ENCODE data around the gene ARHGAP22.

ARHGAP22 gene

DNA sequence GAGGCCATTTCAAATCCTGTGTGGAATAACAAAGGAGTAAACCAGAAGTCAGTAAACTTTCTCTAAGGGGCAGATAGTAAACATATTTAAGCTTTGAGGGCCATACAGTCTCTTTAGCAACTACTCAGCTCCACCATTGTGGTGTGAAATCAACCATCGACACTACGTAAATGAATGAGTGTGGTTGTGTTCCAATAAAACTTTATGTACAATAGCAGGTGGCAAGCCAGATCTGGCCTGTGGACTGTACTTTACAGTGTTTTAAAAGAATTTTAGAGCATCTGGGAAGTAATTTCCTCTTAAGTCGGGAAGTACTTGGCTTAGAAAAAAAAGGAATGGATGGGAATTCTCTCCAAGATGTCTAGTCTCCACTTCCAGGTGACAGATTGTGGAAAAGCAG is 71.3 kb downstream of the ARHGAP22 start:
- no peak for DNase-seq (ENCODE audit: low read depth)

- DNase-seq (ENCODE audit: low read depth): no peak
Observed at GRCh38 chr10:48531486-48531885, 73.4 kb downstream of the ARHGAP22 start.

DNA sequence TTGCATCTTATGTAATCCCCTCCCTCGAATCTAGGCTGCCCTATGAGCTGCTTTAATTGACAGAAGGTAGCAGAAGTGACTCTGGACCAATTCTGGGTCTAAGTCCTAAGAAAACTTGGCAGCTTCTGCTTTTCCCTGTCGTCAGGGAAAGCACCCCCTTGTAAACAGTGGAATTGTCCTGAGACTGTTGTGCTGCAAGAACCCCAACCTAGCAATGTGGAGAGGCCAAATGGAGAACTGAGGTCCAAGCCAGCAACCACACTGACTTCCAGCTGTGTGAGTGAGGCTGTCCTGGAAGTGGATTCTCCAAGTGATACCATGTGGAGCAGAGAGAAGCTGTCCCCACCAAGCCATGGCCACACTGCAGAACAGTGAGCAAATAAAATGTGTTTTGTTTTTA is 75.5 kb downstream of the ARHGAP22 start:
- DNase-seq (ENCODE audit: low read depth): no peak

DNA sequence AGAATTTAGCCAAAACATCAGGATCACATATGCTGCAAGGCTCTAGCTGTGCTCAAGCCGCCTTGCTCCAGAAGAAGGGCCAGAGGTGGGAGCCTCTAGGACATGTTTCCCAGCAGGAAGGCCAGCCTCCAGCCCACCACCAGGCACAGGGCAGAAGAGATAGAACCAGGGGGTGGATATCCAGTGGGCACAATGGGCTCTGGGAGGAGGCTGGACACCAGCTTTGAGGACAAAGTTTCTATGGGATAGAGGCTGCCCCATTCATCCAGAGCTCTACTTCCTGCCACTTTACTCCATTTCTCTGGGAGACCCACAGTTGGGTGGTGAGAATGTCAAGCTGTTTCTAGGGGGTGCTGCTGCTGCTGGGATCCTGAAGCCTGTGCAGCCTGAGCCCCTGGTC is 77.1 kb downstream of the ARHGAP22 start:
- no peak for DNase-seq (ENCODE audit: low read depth)

GRCh38 chr10:48526846-48527505 is 77.9 kb downstream of the ARHGAP22 start:
- no peak for DNase-seq (ENCODE audit: low read depth)

- peak; percentile 86 for DNase-seq (ENCODE audit: low read depth)
Observed at GRCh38 chr10:48526011-48526821, 78.7 kb downstream of the ARHGAP22 start.

- no peak for DNase-seq (ENCODE audit: low read depth)
Observed at GRCh38 chr10:48525113-48525512, 79.8 kb downstream of the ARHGAP22 start.

GRCh38 chr10:48523820-48524758 is 80.8 kb downstream of the ARHGAP22 start:
- no peak for DNase-seq (ENCODE audit: low read depth)

DNA sequence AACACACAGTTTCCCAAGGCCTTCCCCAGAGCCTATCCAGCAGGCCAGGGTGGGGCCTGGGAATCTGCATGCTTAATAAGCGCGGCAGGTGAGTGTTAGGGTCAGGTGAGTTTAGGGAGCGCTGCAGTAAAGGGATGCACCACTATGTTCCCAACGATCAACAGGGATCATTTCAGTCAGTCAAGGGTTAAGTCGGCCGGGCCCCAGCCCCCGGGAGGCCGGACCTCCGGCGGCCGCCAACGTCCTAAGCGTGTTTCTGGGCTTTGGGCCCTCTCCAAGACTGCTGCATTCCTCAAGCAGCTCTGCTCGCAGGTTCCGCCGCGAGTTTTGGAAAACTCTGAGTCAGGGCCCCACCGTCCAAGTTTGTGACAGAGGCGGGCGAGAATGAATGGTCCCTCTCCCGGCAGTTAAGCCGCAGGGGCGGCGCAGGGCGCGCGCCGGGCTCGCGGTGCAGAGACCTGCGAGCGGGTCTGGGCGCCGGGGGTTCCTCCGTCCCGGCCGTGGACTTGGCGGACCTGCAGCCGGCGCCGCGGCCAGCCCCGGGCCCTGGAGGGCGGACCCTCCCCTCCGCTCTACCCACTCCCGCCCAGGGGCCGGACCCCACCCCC is 81.6 kb downstream of the ARHGAP22 start:
- peak; percentile 68 for DNase-seq (ENCODE audit: low read depth)

DNA sequence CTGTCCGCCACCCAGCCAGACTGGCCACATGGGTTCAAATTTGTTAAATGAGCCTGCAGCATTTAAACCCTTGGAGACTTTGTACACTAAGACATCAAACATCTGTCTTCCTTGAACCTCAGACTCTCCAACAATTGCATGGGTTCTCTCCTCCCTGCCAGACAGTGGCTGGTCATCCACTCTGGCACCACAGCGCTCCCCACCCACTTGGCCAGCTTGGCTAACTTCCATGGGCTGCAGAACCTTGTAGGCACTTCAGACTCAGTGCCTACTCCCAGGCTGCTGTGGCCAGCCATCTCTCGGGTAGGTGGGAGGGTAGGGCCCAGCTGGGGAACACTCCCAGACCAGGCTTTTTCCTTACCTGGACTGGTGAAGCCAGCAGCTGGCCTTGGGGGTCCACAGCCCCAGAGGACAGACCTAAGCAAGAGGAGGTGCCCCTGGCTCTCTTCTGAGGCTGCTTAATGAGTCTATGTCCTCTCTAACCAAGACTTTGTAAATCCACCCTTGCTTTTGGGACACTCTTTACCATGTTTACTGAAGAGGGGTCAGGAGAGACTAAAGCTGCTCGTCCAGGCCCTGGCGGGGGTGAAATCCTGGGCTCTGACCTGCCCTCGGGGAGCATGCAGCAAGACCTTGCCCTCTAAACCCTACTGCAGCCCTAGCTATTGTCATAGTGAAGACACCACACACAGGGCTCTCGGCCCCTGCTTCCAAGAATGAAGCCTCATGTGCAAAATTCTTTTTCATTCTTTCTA is 82.7 kb downstream of the ARHGAP22 start:
- no peak for DNase-seq (ENCODE audit: low read depth)

GRCh38 chr10:48520594-48520993 is 84.3 kb downstream of the ARHGAP22 start:
- DNase-seq (ENCODE audit: low read depth): no peak

DNA sequence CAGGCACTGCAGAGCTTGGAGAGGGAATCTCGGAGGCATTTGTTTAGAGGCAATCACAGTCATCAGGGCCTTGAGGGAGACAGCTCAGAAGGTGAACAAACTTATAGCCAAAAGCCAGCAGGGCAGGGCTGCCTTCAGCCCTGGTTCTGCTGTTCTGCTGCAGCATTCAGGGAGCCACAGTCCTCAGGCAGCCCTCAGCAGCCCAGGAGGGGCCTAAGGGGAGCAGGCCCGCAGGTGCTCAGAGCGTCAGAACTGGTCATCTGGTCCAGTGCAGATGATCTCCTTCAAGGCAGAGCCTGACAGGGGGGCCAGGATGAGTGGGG is 84.7 kb downstream of the ARHGAP22 start:
- DNase-seq (ENCODE audit: low read depth): no peak

DNA sequence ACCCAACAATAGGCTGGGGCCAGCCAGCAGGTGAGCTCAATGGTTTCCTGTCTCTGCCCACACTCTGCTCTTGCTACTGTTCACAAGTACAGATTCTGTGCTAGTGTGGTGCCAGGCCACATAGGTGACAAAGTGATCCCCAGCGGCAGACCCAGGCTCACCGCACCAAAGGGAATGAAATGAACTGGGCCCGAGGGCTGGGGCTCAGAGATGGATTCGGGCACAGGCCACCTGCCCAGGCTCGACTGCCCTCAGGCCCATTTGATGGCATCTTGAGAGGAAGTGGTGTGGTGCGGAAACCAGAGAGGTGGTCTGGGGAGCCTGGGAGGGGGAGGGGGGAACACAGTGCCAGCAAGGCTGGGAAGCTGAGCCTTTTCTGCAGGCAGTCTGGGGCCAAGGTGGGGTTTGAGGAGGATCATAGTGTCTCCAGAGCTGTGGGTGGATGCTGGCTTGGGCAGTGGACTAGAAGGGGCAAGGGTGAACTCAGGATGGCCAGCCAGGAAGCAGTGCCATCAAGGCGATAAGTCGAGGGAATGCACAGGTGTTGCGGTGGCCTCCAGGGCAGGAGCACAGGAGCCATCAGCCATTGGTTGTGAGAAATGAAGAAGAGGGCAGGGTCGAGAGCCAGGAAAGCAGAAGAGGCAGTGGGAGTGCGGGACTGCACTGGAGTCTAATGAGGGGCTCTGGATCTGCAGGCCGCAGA is 85.2 kb downstream of the ARHGAP22 start:
- DNase-seq (ENCODE audit: low read depth): no peak

GRCh38 chr10:48518986-48519385 is 85.9 kb downstream of the ARHGAP22 start:
- no peak for DNase-seq (ENCODE audit: low read depth)

- no peak for DNase-seq (ENCODE audit: low read depth)
Observed at GRCh38 chr10:48517911-48518811, 86.7 kb downstream of the ARHGAP22 start.

GRCh38 chr10:48517482-48517881 is 87.4 kb downstream of the ARHGAP22 start:
- no peak for DNase-seq (ENCODE audit: low read depth)

GRCh38 chr10:48516911-48517310 is 88.0 kb downstream of the ARHGAP22 start:
- DNase-seq (ENCODE audit: low read depth): no peak

DNA sequence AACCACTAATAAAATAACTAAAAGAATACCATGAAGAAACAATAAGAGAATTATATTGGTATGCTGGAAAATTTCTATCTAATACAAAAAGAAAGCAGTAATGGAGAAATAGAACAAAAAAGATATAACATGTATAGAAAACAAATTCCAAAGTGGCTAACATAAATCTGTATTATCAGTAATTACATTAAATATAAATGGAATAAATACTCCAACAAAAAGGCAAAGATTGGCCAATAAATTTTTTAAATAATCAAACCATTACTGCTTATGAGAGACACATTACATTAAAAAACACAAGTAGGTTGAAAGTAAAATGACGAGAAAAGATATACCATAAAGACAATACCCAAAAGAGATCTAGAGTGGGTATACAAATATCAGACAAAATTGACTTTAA is 90.0 kb downstream of the ARHGAP22 start:
- no peak for DNase-seq (ENCODE audit: low read depth)

GRCh38 chr10:48514255-48514654 is 90.6 kb downstream of the ARHGAP22 start:
- DNase-seq (ENCODE audit: low read depth): no peak

DNA sequence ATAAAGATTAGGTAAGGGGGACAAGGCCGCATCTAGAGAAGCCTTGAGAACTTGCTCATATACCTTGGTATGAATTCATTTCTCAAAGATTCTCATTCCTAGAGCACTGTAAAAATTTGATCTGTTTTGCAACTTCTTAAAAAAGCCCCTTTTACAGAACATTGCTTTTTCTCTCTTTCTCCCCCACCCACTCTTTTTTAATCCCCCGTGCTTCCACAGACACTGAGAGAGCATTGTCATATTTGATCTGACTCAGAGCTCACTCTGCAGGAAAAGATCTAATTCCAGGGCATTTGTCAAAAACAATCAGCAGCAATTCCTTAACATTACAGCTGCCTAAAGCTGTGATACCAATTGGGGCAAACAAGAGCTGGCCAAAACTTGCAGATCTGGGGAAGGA is 92.0 kb downstream of the ARHGAP22 start:
- DNase-seq (ENCODE audit: low read depth): no peak
